Osteocyte (in vitro differentiated cells): ENCODE data around the gene BMP5. TPM values are rescaled to one million over a fixed set of nuclear protein-coding genes. Genes with fewer than 3 reads are reported as not detected.

Experiments used
- DNase-seq: peaks from one replicate; pipeline ENCODE4 v3.0.0; 2021; ENCODE audit warnings: mixed read lengths; ENCODE audit not compliant: unreplicated experiment; ENCODE audit errors: extremely low spot score
- H3K27ac Mint-ChIP-seq: one replicate; pipeline ENCODE4 v1.8.0; 2021; ENCODE audit warnings: mild to moderate bottlenecking, mixed read lengths; ENCODE audit not compliant: unreplicated experiment
- H3K27me3 Mint-ChIP-seq: one replicate; pipeline ENCODE4 v1.8.0; 2021; ENCODE audit warnings: mixed read lengths; ENCODE audit not compliant: unreplicated experiment
- H3K36me3 Mint-ChIP-seq: one replicate; pipeline ENCODE4 v1.8.0; 2021; ENCODE audit warnings: mixed read lengths; ENCODE audit not compliant: unreplicated experiment
- H3K4me1 Mint-ChIP-seq: one replicate; pipeline ENCODE4 v1.8.0; 2021; ENCODE audit warnings: mixed read lengths; ENCODE audit not compliant: unreplicated experiment
- H3K4me3 Mint-ChIP-seq: one replicate; pipeline ENCODE4 v1.8.0; 2021; ENCODE audit warnings: mild to moderate bottlenecking, moderate library complexity, mixed read lengths; ENCODE audit not compliant: unreplicated experiment
- H3K9me3 Mint-ChIP-seq: one replicate; pipeline ENCODE4 v1.8.0; 2021; ENCODE audit warnings: mixed read lengths; ENCODE audit not compliant: unreplicated experiment
- CTCF ChIP-seq: fragments of 200-600 bp; sonication (generic); IDR thresholded peaks from 2 replicates; pipeline ENCODE4 v1.5.0; 2021; ENCODE audit warnings: antibody characterized with exemption, mild to moderate bottlenecking, moderate library complexity
- total RNA-seq: library from RNA; stranded (reverse); gene quantifications from 2 replicates; pipeline ENCODE4 v1.2.1, GENCODE V29; 2021

Gene BMP5
- total RNA-seq, 1 donor from 2014 or later, result not detected

- no peak overlapping the region for H3K27ac Mint-ChIP-seq
- no peak overlapping the region for H3K4me3 Mint-ChIP-seq
- peaks cover 3% of the 10 kb centered on the region for H3K9me3 Mint-ChIP-seq
- peaks cover 10% of the 10 kb centered on the region for H3K27me3 Mint-ChIP-seq
- TF ChIP-seq CTCF, result no peak
- H3K36me3 Mint-ChIP-seq, result no peaks in the 10 kb centered on the region
- no peaks in the 10 kb centered on the region for H3K4me1 Mint-ChIP-seq
- no peak for DNase-seq
These were observed 62.9 kb downstream of the BMP5 start for GRCh38 chr6:55812509-55812908.

- Mint-ChIP-seq H3K27ac (no peak overlapping the region), H3K36me3 (peaks cover 5% of the 10 kb centered on the region), H3K4me3 (no peak overlapping the region), H3K4me1 (no peaks in the 10 kb centered on the region), H3K27me3 (peaks cover 10% of the 10 kb centered on the region), H3K9me3 (peaks cover 8% of the 10 kb centered on the region)
- no peak for DNase-seq
- TF ChIP-seq CTCF, result no peak
These were observed 64.3 kb downstream of the BMP5 start for GRCh38 chr6:55811074-55811473.

GRCh38 chr6:55802259-55802658 lies 73.1 kb downstream of the BMP5 start:
- H3K36me3 Mint-ChIP-seq, result peaks cover 5% of the 10 kb centered on the region
- H3K27ac Mint-ChIP-seq, result no peak overlapping the region
- no peak for TF ChIP-seq CTCF
- no peaks in the 10 kb centered on the region for H3K4me1 Mint-ChIP-seq
- H3K9me3 Mint-ChIP-seq, result peaks cover 7% of the 10 kb centered on the region
- no peak for DNase-seq
- no peak overlapping the region for H3K4me3 Mint-ChIP-seq
- H3K27me3 Mint-ChIP-seq, result no peaks in the 10 kb centered on the region

GRCh38 chr6:55798571-55798970 lies 76.8 kb downstream of the BMP5 start:
- DNase-seq, result no peak
- H3K9me3 Mint-ChIP-seq, result no peaks in the 10 kb centered on the region
- H3K4me1 Mint-ChIP-seq, result peaks cover 5% of the 10 kb centered on the region
- H3K36me3 Mint-ChIP-seq, result no peaks in the 10 kb centered on the region
- no peak for TF ChIP-seq CTCF
- no peak overlapping the region for H3K27ac Mint-ChIP-seq
- no peaks in the 10 kb centered on the region for H3K27me3 Mint-ChIP-seq
- H3K4me3 Mint-ChIP-seq, result no peak overlapping the region

- no peak for DNase-seq
- no peak overlapping the region for H3K4me3 Mint-ChIP-seq
- no peak for TF ChIP-seq CTCF
- no peaks in the 10 kb centered on the region for H3K9me3 Mint-ChIP-seq
- H3K27ac Mint-ChIP-seq, result no peak overlapping the region
- no peaks in the 10 kb centered on the region for H3K27me3 Mint-ChIP-seq
- H3K36me3 Mint-ChIP-seq, result no peaks in the 10 kb centered on the region
- H3K4me1 Mint-ChIP-seq, result peaks cover 7% of the 10 kb centered on the region
These were observed 81.1 kb downstream of the BMP5 start for GRCh38 chr6:55794136-55794812.
